HCT116 (cell line): Measurements from ENCODE around the gene ANGPTL8. TPM values are rescaled to one million over a fixed set of nuclear protein-coding genes. Genes with fewer than 3 reads are reported as not detected.

Experiments used
- ATAC-seq: fragments of 200-7000 bp; cut with Tn5 transposase; 2 replicates; pipeline ENCODE4 v1.9.1; 2020; ENCODE audit warnings: mild to moderate bottlenecking, moderate library complexity
- BruUV-seq: library from RNA; stranded (reverse); fragments of 400-500 nt; replicated peaks from 2 replicates; lab custom pipeline; 2021; lab: Mats Ljungman, UMichigan
- CTCF ChIA-PET: fragments of 300-600 bp; sonication (Branson Sonifier 250); formaldehyde crosslinking; loops from one replicate; lab custom pipeline; 2021; ENCODE audit warnings: antibody characterized with exemption; lab: Charles Lee
- POLR2A ChIA-PET: fragments of 300-600, 350-600 bp; sonication (Branson Sonifier 250); formaldehyde crosslinking; loops from one replicate; lab custom pipeline; 2021; ENCODE audit warnings: antibody characterized with exemption; lab: Charles Lee
- RAD21 ChIA-PET, 2 experiments: fragments of 300-600 bp; sonication (Branson Sonifier 250); formaldehyde crosslinking; loops; one replicate each; lab custom pipeline; 2023; ENCODE audit warnings: low total read pairs in 2 of 2; ENCODE audit not compliant: uncharacterized antibody in 2 of 2, unreplicated experiment in 2 of 2, low non-redundant PET in 1 of 2; lab: Charles Lee
- DNase-seq: peaks from one replicate; pipeline ENCODE4 v3.0.0-alpha.2; 2010; ENCODE audit warnings: low read depth, low spot score
- H2AFZ ChIP-seq: fragments of 200-600 bp; shearing (Covaris generic), sonication (generic); 2 replicates; pipeline ENCODE4 v1.6.1; 2017; ENCODE audit warnings: low read depth, mixed run types, mixed read lengths, antibody characterized with exemption, low read length; ENCODE audit not compliant: poor library complexity, severe bottlenecking
- H3K27ac ChIP-seq: 2 replicates; pipeline ENCODE4 v1.5.1; 2012; ENCODE audit warnings: low read depth, low read length
- H3K27me3 ChIP-seq: fragments of 200-600 bp; sonication (generic); 2 replicates; pipeline ENCODE4 v1.6.1; 2016; ENCODE audit warnings: mixed run types, low read length, mixed read lengths; ENCODE audit not compliant: insufficient read depth
- H3K36me3 ChIP-seq, 2 experiments: fragments of 200-500 bp in 1 of 2; fragments of 200-600 bp in 1 of 2; sonication (Bioruptor generic) in 1 of 2; sonication (generic) in 1 of 2; 2 replicates each; pipeline versions ENCODE4 v1.5.1 to v1.6.1; 2014 to 2016; ENCODE audit warnings: low read length in 2 of 2, inconsistent platforms in 1 of 2, mixed read lengths in 1 of 2, mixed run types in 1 of 2; ENCODE audit not compliant: insufficient read depth in 2 of 2, control insufficient read depth in 1 of 2
- H3K4me1 ChIP-seq, 2 experiments: fragments of 200-600 bp in 1 of 2; sonication (generic) in 1 of 2; 2 replicates each; pipeline versions ENCODE4 v1.5.1 to v1.6.1; 2012 to 2017; ENCODE audit warnings: low read length in 2 of 2, inconsistent platforms in 1 of 2, mild to moderate bottlenecking in 1 of 2, mixed read lengths in 1 of 2, mixed run types in 1 of 2, moderate library complexity in 1 of 2; ENCODE audit not compliant: insufficient read depth in 2 of 2, control insufficient read depth in 1 of 2
- H3K4me2 ChIP-seq: fragments of 200-600 bp; sonication (generic); 2 replicates; pipeline ENCODE4 v1.6.1; 2017; ENCODE audit warnings: mixed run types, low read length, mixed read lengths
- H3K4me3 ChIP-seq, 2 experiments: fragments of 200-600 bp in 1 of 2; sonication (generic) in 1 of 2; replicated peaks in 1 of 2; 2 replicates each; pipeline ENCODE4 v1.5.1; 2011 to 2016; ENCODE audit warnings: low read length in 2 of 2, control low read depth in 1 of 2, low read depth in 1 of 2, mild to moderate bottlenecking in 1 of 2, mixed read lengths in 1 of 2, mixed run types in 1 of 2
- H3K79me2 ChIP-seq: fragments of 200-600 bp; sonication (generic); 2 replicates; pipeline ENCODE4 v1.6.1; 2017; ENCODE audit warnings: mild to moderate bottlenecking, mixed run types, low read length, moderate library complexity, mixed read lengths; ENCODE audit not compliant: insufficient read depth
- H3K9ac ChIP-seq: fragments of 200-600 bp; sonication (generic); 2 replicates; pipeline ENCODE4 v1.6.1; 2016; ENCODE audit warnings: low read length, mixed read lengths
- H3K9me2 ChIP-seq: fragments of 200-600 bp; sonication (generic), shearing (Covaris generic); 2 replicates; pipeline ENCODE4 v1.6.1; 2017; ENCODE audit warnings: mixed run types, mild to moderate bottlenecking, moderate library complexity; ENCODE audit not compliant: insufficient read depth
- H3K9me3 ChIP-seq, 2 experiments: fragments of 200-500 bp in 1 of 2; fragments of 200-600 bp in 1 of 2; sonication (Bioruptor generic) in 1 of 2; sonication (generic) in 1 of 2; 2 replicates each; pipeline ENCODE4 v1.6.1; 2014 to 2017; ENCODE audit warnings: low read length in 2 of 2, mixed read lengths in 2 of 2, inconsistent platforms in 1 of 2, low read depth in 1 of 2, mild to moderate bottlenecking in 1 of 2, mixed run types in 1 of 2, moderate library complexity in 1 of 2; ENCODE audit not compliant: control insufficient read depth in 1 of 2, insufficient read depth in 1 of 2
- H4K20me1 ChIP-seq: fragments of 200-600 bp; sonication (generic), shearing (Covaris generic); 2 replicates; pipeline ENCODE4 v1.6.1; 2017; ENCODE audit warnings: mixed run types, mild to moderate bottlenecking, moderate library complexity; ENCODE audit not compliant: insufficient read depth
- ATF3 ChIP-seq: IDR thresholded peaks from 2 replicates; pipeline ENCODE4 v1.6.1; 2012
- CBX3 ChIP-seq: IDR thresholded peaks from 2 replicates; pipeline ENCODE4 v1.6.1; 2012; ENCODE audit warnings: low read depth
- EGR1 ChIP-seq: IDR thresholded peaks from 2 replicates; pipeline ENCODE4 v1.6.1; 2012; ENCODE audit warnings: low read depth
- EZH2 ChIP-seq: fragments of 200-600 bp; sonication (generic); IDR thresholded peaks from 2 replicates; pipeline ENCODE4 v1.6.1; 2017; ENCODE audit warnings: antibody characterized with exemption, mixed run types
- EZH2phosphoT487 ChIP-seq: fragments of 200-600 bp; IDR thresholded peaks from 2 replicates; pipeline ENCODE4 v1.6.1; 2018; ENCODE audit warnings: antibody characterized with exemption, borderline replicate concordance
- FOSL1 ChIP-seq: IDR thresholded peaks from 2 replicates; pipeline ENCODE4 v1.6.1; 2012; ENCODE audit warnings: low read depth
- SIN3A ChIP-seq: IDR thresholded peaks from 2 replicates; pipeline ENCODE4 v1.6.1; 2012; ENCODE audit warnings: low read depth
- YY1 ChIP-seq: IDR thresholded peaks from 2 replicates; pipeline ENCODE4 v1.6.1; 2011; ENCODE audit warnings: low read length, low read depth, moderate library complexity, mild to moderate bottlenecking; ENCODE audit not compliant: insufficient replicate concordance; ENCODE audit errors: extremely low read depth
- ZFX ChIP-seq: fragments of 450-650 bp; IDR thresholded peaks from 2 replicates; pipeline ENCODE4 v1.6.1; 2017
- intact Hi-C: fragments of 100-400 bp; cut with micrococcal nuclease; formaldehyde crosslinking; loops from 2 replicates; pipeline ENCODE4 v1.10.0; 2022
- total RNA-seq: library from RNA; stranded (reverse); gene quantifications from one replicate; pipeline ENCODE4 v1.2.1, GENCODE V29; 2021; ENCODE audit not compliant: unreplicated experiment
- TF ChIP-seq, protein P1 (sequence below): IDR thresholded peaks from 2 replicates; pipeline ENCODE4 v1.6.1; 2011; ENCODE audit warnings: mild to moderate bottlenecking, low read length, moderate library complexity; ENCODE audit not compliant: insufficient replicate concordance; ENCODE audit errors: extremely low read depth

The ANGPTL8 gene
- total RNA-seq, 1 experiment from 2014 or later: not detected

- RAD21 ChIA-PET: no interaction called here
- intact Hi-C loops: no loop called here
- H3K9me2 ChIP-seq: no peaks in the 10 kb centered on the region
Observed at GRCh38 chr19:11242025-11242424, 2.6 kb downstream of the ANGPTL8 start.

More at GRCh38 chr19:11242025-11242424, 2.6 kb downstream of the ANGPTL8 start:
- Histone ChIP-seq H2AFZ (no peak overlapping the region), H4K20me1 (no peaks in the 10 kb centered on the region), H3K27ac (no peak overlapping the region), H3K4me3 (no peak overlapping the region), H3K9me3 (no peaks in the 10 kb centered on the region), H3K4me2 (no peak overlapping the region), H3K79me2 (no peaks in the 10 kb centered on the region), H3K9ac (no peak overlapping the region), H3K36me3 (peaks cover 3% of the 10 kb centered on the region in 2 experiments; a peak in 2 of 4 replicates), H3K4me1 (peaks cover 4 to 5% of the 10 kb centered on the region in 2 experiments; a peak in 3 of 4 replicates), H3K27me3 (no peaks in the 10 kb centered on the region)
- DNase-seq: no peak
- CTCF ChIA-PET: no interaction called here
- ATAC-seq: no peak
- no peak for TF ChIP-seq EZH2
- TF ChIP-seq EGR1: no peak
- no peak for TF ChIP-seq SIN3A
- TF ChIP-seq, protein P1, sequence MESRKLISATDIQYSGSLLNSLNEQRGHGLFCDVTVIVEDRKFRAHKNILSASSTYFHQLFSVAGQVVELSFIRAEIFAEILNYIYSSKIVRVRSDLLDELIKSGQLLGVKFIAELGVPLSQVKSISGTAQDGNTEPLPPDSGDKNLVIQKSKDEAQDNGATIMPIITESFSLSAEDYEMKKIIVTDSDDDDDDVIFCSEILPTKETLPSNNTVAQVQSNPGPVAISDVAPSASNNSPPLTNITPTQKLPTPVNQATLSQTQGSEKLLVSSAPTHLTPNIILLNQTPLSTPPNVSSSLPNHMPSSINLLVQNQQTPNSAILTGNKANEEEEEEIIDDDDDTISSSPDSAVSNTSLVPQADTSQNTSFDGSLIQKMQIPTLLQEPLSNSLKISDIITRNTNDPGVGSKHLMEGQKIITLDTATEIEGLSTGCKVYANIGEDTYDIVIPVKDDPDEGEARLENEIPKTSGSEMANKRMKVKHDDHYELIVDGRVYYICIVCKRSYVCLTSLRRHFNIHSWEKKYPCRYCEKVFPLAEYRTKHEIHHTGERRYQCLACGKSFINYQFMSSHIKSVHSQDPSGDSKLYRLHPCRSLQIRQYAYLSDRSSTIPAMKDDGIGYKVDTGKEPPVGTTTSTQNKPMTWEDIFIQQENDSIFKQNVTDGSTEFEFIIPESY: no peak
- TF ChIP-seq CBX3: no peak
- no peak for TF ChIP-seq YY1
- no peak for TF ChIP-seq ATF3
- no peak for TF ChIP-seq ZFX
- no peak for TF ChIP-seq EZH2phosphoT487
- TF ChIP-seq FOSL1: no peak
- BruUV-seq: no TSS peak
- POLR2A ChIA-PET: no interaction called here
